Measurements from ENCODE around the gene KRT72.

KRT72 gene

GRCh38 chr12:52543985-52544883 lies 57.0 kb downstream of the KRT72 start:
- no peak for DNase-seq (ENCODE audit: low read depth in 2 of 2)

DNA sequence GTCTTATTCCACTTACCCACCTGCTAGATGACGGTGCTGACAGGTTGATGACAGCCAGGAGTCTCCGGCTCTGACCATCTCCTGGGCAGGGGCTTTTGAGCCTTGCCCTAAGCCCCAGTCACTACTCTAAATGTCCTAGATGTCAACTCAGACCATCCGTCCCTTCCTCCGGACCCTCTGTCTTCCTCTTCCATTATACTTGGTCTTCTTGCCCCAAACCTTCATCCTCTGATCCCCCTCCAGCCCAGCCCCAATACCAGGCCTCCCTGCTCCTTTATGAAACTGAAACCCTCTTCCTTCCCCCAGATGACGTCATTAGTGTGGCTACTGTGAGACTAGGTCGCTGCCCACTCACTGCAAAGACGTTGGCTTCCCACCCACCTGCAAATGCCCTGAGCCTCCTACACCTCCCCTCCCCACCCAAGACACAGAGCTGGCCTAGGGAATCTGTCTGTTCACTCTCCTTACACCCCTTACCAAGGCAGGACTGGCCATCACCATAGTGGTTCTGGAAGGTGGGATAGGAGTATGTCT lies 58.4 kb downstream of the KRT72 start:
- no peak for DNase-seq (ENCODE audit: low read depth in 2 of 2)

DNA sequence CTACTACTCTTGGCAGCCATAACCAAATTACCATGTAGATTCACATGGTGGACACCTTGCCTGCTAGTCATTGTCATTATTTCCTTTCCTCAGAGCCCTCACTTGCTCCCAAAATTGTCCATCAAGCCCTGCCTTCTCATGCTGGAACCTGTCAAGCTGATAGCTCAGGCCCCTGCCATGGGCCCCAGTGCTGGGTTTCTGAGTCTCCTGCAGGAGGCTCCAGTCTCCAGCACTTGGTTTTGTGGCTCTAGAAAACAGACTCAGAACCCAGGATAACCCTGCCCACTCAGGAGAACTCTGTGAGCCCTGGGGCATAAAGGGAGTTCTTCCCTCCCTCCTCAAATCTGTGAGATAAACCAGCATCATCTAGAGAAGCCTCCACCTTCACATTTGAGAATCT lies 59.1 kb downstream of the KRT72 start:
- no peak for DNase-seq (ENCODE audit: low read depth in 2 of 2)

GRCh38 chr12:52541709-52542108 lies 59.6 kb downstream of the KRT72 start:
- DNase-seq (ENCODE audit: low read depth in 2 of 2): no peak

DNA sequence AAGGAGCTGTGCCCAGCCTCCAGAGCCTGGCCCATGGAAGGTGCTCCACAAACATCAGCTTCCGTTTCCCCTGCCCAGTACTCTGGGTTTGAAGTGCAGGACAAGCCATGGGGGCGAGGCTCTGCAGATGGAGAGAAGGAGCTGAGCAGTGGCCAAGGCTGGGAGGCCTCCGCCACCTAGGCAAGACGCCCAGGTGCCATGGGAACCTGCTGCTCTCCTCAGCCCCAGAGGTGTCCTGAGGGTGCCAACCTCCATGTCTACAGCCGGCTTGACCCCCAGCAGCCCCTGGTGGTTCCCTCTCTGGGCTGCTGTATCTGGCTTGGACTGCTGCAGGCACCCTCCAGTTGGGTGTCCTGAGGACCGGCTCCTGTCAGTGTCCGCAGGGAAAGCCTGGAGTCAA lies 60.7 kb downstream of the KRT72 start:
- DNase-seq (ENCODE audit: low read depth in 2 of 2): no peak

- DNase-seq (ENCODE audit: low read depth in 2 of 2): no peak
Observed at GRCh38 chr12:52539821-52540173, 61.5 kb downstream of the KRT72 start.

DNA sequence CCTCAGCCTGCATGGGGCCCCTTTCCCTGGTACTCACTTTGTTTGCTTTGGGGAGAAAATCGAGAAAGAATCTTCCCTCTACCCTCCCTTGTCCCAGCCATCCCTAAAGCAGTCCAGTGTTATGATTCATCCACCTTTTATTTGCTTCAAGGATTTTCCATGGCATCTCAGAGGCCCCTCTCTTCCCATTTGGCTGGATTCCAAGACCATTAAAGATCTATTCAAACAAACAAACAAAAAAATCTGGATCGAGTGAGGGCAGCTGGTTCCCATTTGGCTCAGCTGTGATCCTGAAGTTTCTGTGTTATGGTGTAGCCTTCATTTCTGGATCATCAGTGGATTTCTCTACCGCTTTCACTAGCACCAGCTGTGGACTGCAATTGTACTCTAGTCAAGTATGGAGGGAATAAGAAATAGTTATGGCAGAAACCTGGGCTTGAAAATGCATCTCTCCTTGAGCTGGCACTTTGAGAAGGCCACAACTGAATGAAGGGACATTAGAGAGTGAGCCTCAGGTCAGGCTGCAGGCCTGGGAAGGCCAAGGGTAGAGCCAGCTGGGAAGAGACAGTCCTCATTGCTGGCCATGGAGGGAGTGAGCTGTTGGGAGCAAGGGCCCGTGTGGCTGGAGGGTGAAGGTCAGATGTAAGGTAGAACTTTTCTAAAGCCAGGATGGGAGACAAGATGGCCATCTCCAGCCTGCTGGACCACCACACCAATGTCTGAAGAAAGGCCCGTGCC lies 62.0 kb downstream of the KRT72 start:
- peak; percentile 89 to 91 for DNase-seq (ENCODE audit: low read depth in 2 of 2)

- no peak for DNase-seq (ENCODE audit: low read depth in 2 of 2)
Observed at GRCh38 chr12:52537101-52537500, 64.2 kb downstream of the KRT72 start.
